Stimulated activated CD4-positive, alpha-beta T cell treated with anti-CD3 and anti-CD28 coated beads, Interleukin-2, amount 100 ng/mL, for 48 hours (primary cell): ENCODE data around the gene PTGS1.
"Not testable (repeated sequence)": the region's sequence is repeated elsewhere in the genome, so short reads cannot be mapped to it uniquely, and the experiment has no call there.

Experiments used
- DNase-seq, 2 donors: peaks; one replicate each; pipeline ENCODE4 v3.0.0-alpha.2; 2020

Gene PTGS1

GRCh38 chr9:122347348-122348287 is 23.2 kb upstream of the PTGS1 start:
- DNase-seq = no peak

- DNase-seq = no peak
Measured at GRCh38 chr9:122348288-122348777, 22.5 kb upstream of the PTGS1 start.

GRCh38 chr9:122348791-122349190 is 22.0 kb upstream of the PTGS1 start:
- no peak for DNase-seq

DNA sequence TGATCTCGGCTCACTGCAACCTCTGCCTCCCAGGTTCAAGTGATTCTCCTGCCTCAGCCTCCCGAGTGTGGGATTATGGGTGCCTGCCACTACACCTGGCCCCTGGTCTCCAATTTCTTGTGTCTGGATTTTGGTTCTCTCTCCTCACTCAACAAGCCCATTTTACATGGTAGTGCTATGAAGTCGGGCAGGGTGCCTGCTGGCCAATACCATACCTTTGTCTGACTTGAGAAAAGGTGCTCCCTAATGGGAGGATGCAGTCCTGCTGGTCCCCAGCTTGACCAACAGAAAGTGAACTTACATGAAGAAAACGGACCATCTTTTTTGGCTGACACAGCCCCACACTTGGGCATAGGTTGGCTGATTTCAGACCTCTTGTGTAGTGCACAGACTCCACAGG is 21.6 kb upstream of the PTGS1 start:
- no peak for DNase-seq

- peak; percentile 77 to 79 for DNase-seq
Measured at GRCh38 chr9:122350577-122351355, 20.1 kb upstream of the PTGS1 start.

DNA sequence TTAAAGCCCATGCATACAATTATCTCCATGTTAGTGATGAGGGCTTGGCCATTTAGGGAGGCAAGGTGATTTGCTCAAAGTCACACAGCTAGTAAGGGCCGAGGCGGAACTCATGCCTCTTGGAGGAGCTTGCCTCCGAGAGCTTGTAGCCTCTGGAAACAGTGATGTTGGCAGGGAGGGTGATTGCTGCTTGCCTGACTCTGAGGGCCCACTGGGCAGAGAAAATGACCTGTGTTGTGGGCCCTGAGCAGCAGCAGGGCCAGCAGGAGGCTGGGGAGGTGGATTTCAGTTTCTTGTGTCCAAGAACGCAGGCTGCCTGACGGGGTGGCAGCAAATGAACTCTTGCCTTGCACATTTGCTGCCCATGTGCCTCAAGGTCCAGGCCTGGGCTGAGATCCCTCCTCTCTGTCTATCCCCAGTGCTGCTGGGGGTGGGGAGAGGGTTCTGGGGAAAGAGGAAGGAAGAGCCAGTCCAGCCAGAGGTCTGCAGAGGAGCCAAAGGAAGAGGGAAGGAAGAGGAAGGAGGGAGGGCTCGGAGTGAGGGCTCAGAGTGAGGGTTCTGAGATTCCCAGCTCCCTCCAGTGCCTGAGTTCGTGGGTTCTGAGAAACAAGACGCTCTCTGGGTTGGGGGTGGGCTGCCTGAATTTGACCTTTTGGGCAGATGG is 16.2 kb upstream of the PTGS1 start:
- DNase-seq = no peak

- no peak for DNase-seq
Measured at GRCh38 chr9:122355336-122355875, 15.4 kb upstream of the PTGS1 start.

DNA sequence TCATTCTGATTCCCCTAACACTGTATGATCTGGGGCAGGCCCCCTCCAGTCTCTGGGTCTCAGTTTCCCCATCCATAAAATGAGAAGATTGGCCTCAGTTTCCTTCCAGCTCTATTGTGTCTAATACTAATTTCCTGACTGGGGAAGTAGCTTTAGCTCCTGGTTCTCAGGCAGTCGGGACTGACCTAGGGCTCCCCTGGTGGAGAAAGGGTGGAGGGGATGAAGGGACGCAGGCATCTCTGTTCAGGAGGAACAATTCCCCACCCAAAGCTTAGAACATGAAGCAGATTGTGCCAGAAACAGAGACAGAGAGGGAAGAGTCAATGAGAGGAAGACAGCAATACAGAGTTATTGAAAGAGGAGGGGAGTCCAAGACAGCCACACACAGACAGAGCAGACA is 14.2 kb upstream of the PTGS1 start:
- DNase-seq = no peak

- no peak for DNase-seq
Measured at GRCh38 chr9:122360891-122361290, 9.9 kb upstream of the PTGS1 start.

- not testable (repeated sequence) for DNase-seq
Measured at GRCh38 chr9:122363131-122363530, 7.7 kb upstream of the PTGS1 start.

- DNase-seq = no peak
Measured at GRCh38 chr9:122364117-122364782, 6.6 kb upstream of the PTGS1 start.

DNA sequence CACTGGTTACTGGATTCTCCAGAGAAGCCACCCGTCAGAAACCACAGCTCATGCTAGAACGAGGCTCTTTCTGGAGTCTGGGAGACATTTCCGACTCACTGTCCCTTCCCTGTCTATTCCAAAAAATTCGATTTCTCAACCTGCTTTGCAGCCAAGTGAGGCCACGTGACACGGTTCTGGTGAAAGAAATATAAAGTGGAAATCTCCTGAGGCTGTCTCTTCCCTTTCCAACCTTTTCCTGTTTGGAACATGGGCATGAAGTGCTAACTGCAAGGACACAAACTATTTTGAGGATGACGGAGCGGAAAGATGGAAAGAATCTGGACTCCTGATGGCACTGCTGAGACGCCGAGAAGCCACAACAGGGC is 6.1 kb upstream of the PTGS1 start:
- no peak for DNase-seq

DNA sequence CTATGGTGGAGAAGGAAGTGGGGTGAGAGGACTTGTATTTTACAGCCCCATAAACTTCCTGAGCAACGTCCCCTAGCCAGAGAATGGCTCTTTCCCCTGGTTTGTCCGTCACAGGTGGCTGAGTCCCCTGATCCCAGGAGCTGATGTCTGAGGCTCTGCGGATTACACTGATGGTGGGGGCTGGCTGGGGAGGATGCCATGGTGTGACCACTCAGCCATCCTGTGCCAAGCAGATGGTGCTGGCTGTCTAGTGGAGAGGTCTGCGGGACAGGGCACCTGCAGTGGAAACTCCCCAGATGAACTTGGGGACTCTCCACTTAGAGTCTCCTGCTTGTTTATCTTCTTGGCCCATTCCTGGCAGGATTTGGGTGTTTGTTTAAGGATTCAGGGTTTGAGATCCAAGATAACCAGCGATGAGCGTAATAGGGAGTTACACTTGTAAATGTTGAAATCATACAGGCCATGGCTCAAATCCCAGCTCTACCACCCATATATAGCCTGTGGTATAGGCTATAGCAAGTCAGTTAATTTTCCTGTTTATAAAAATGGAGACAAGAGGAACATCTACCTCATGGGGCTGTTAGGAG is 4.7 kb upstream of the PTGS1 start:
- no peak for DNase-seq

DNA sequence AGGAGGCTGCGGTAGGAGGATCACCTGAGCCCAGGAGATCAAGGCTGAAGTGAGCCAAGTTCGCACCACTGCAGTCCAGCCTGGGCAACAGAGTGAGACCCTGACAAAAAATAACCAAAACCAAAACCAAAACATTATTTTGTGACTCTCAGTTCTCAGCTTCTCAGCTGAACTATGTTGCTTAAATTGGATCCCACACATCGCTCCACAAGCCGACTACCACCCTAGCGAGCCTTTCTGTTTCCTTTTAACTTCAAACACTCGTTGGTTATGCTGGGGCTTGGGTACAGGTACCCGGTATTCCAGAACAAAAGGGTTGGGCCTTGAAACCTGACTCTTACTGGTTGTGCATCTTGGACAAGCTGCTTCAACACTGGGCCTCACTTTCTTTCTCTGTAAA is 3.8 kb upstream of the PTGS1 start:
- no peak for DNase-seq

- DNase-seq = no peak
Measured at GRCh38 chr9:122367774-122368460, 2.9 kb upstream of the PTGS1 start.

- no peak for DNase-seq
Measured at GRCh38 chr9:122368642-122369041, 2.2 kb upstream of the PTGS1 start.

- DNase-seq = no peak
Measured at GRCh38 chr9:122370303-122370702, 521 bp upstream of the PTGS1 start.

GRCh38 chr9:122371846-122372245 is 1.0 kb downstream of the PTGS1 start:
- no peak for DNase-seq

GRCh38 chr9:122372856-122373845 is 2.3 kb downstream of the PTGS1 start:
- no peak for DNase-seq

- DNase-seq = no peak
Measured at GRCh38 chr9:122374885-122375420, 4.1 kb downstream of the PTGS1 start.
